Adrenal gland (tissue), 12 donors: ENCODE data around the gene CIB4. TPM values are rescaled to one million over a fixed set of nuclear protein-coding genes. Genes with fewer than 3 reads are reported as not detected.
A peak's percentile ranks its signal among the peaks of the same experiment; 100 is the strongest.

Experiments
- DNase-seq, 7 donors: peaks; one replicate each; pipeline ENCODE4 v3.0.0-alpha.2; 2019 to 2020
- H3K27ac ChIP-seq, 5 donors: fragments of 200-600 bp; sonication (generic) in 4 of 5; 1 replicate in 3 of 5; 2 replicates in 2 of 5; pipeline versions ENCODE4 v1.5.1 to v1.8.0; 2016 to 2020; ENCODE audit warnings: mild to moderate bottlenecking in 1 of 5
- H3K27me3 ChIP-seq: fragments of 200-600 bp; 2 replicates; pipeline ENCODE4 v1.8.0; 2021
- H3K36me3 ChIP-seq, 2 donors: fragments of 200-600 bp; replicated peaks in 1 of 2; 1 replicate in 1 of 2; 2 replicates in 1 of 2; pipeline versions ENCODE4 v1.5.1 to v1.8.0; 2018 to 2022
- H3K4me1 ChIP-seq, 2 donors: fragments of 200-600 bp; replicated peaks in 1 of 2; 1 replicate in 1 of 2; 2 replicates in 1 of 2; pipeline versions ENCODE4 v1.5.1 to v1.8.0; 2018 to 2021
- H3K4me3 ChIP-seq, 4 donors: fragments of 200-600 bp; sonication (generic) in 3 of 4; one replicate each; pipeline ENCODE4 v1.5.1; 2016 to 2018
- H3K9me3 ChIP-seq, 3 donors: fragments of 200-600 bp; sonication (generic) in 1 of 3; replicated peaks in 1 of 3; 1 replicate in 2 of 3; 2 replicates in 1 of 3; pipeline versions ENCODE4 v1.5.1 to v1.8.0; 2016 to 2021
- POLR2A ChIP-seq, 2 donors: fragments of 450-650 bp; IDR thresholded peaks; one replicate each; pipeline ENCODE4 v1.6.1; 2017; ENCODE audit warnings: antibody characterized with exemption in 2 of 2, mild to moderate bottlenecking in 2 of 2, moderate library complexity in 1 of 2
- WGBS, 4 donors: extraction: QIAGEN DNeasy Blood & Tissue Kit in 2 of 4; methylation state at CpG; one replicate each; pipeline versions ENCODE4 v1.1.5 to v1.1.7; 2013 to 2017; 5-methylcytosine and 5-hydroxymethylcytosine counted together
- intact Hi-C, 2 donors: fragments of 100-400 bp; cut with DNase I; formaldehyde crosslinking; loops; one replicate each; pipeline versions ENCODE4 v1.14.1 to v1.15.0; 2022 to 2023
- polyA plus RNA-seq, 3 donors: library from polyadenylated mRNA; stranded (reverse); fragments of 200-250 nt in 2 of 3; fragments of 350-450 nt in 1 of 3; fragmentation: Illumina TruSeq in 1 of 3; extraction: RNeasy Lipid Tissue Mini Kit (QIAGEN cat#74804) in 1 of 3; gene quantifications; one replicate each; pipeline ENCODE4 v1.2.3, GENCODE V29; 2013 to 2014
- total RNA-seq, 9 donors: library from RNA; depleted of rRNA in 4 of 9; stranded (reverse); fragments of >200 nt in 4 of 9; fragments of 120-200 nt in 1 of 9; fragmentation: NEBNext Ultra II Directional in 1 of 9; extraction: Animal tissue kit (Norgen Biotek cat#: 25700) in 1 of 9; gene quantifications; one replicate each; pipeline versions ENCODE4 v1.1.0 to v1.2.4, GENCODE V29; 2013 to 2023
- TF ChIP-seq, protein P1 (sequence below), 6 experiments: fragments of 450-650 bp in 4 of 6; fragments of 200-600 bp in 2 of 6; sonication (generic) in 1 of 6; IDR thresholded peaks; 1 replicate in 5 of 6; 2 replicates in 1 of 6; pipeline versions ENCODE4 v1.5.1 to v1.8.0; 2016 to 2021; ENCODE audit warnings: antibody characterized with exemption in 6 of 6, mild to moderate bottlenecking in 2 of 6, moderate library complexity in 1 of 6
- donor health status: healthy with polysubstance abuse.
- donor health status: Bipolar disorder and iron deficiency.
- donor health status: DM: yes; HTN: yes; CAD: no.
- donor health status: DM: no; HTN: no; CAD: no.
- donor health status: DM: no; HTN: no; CAD: no.
- donor health status: DM: yes; HTN: yes; CAD: no.

The CIB4 gene
- total and polyA plus RNA-seq, 12 donors, result 2.2 to 10.1 (median 3.5) TPM; not detected in 2

DNA sequence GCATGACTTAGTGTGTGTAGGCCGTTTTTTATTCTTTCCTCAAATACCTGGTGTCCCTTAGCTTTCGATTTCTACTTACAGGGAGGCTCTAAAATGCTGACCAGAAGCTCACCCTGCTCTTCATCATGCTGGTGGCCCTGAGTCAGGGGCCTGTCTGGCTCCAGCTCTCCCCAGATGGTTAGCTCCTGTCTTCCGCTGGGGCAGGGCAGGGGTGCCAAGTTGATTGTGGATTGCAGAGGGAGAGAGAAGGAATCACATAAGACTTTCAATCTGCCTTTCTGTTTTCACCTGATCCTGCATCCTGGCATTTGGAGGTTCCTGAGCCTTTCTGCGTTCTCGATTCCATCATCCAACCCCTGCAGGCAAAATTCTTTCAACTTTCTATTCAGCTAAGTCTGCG, 4.2 kb downstream of the CIB4 start:
- no peaks in the 10 kb centered on the region for H3K27me3 ChIP-seq
- DNase-seq, result peak in 1 of 7 donors; percentile 14
- no peaks in the 10 kb centered on the region for H3K36me3 ChIP-seq
- H3K27ac ChIP-seq, result peak overlapping the region in 1 of 5 donors; percentile 30
- peaks cover 10 to 25% of the 10 kb centered on the region in 2 donors for H3K4me1 ChIP-seq
- WGBS, 4 donors, result 87 to 93% (median 92%) methylated on average over 6 of the region's 6 CpGs
- no peak overlapping the region for H3K4me3 ChIP-seq
- H3K9me3 ChIP-seq, result no peaks in the 10 kb centered on the region
- intact Hi-C loops, result no loop called here
- no peak for TF ChIP-seq POLR2A (IDR thresholded peaks at IDR 0.05)
- TF ChIP-seq, protein P1, sequence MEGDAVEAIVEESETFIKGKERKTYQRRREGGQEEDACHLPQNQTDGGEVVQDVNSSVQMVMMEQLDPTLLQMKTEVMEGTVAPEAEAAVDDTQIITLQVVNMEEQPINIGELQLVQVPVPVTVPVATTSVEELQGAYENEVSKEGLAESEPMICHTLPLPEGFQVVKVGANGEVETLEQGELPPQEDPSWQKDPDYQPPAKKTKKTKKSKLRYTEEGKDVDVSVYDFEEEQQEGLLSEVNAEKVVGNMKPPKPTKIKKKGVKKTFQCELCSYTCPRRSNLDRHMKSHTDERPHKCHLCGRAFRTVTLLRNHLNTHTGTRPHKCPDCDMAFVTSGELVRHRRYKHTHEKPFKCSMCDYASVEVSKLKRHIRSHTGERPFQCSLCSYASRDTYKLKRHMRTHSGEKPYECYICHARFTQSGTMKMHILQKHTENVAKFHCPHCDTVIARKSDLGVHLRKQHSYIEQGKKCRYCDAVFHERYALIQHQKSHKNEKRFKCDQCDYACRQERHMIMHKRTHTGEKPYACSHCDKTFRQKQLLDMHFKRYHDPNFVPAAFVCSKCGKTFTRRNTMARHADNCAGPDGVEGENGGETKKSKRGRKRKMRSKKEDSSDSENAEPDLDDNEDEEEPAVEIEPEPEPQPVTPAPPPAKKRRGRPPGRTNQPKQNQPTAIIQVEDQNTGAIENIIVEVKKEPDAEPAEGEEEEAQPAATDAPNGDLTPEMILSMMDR (IDR thresholded peaks at IDR 0.05), result no peak

DNA sequence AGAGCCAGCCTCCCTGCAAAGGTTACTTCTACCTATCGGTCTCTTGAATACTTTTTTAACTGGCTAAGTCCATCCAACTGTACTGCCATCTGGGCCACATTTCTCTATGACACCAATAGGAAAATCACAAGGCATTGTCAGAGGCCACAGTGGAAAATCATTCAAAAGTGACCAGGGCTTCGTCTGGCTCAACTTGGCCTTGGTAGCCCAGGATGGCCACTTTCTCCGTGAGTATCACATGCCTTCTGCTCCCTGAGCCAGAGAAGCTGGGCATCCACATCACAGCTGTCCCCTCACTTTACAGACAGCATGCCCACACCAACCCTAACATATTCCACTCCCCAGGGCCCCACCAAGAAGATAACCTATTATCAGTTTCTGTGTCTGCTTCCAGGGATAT, 5.8 kb downstream of the CIB4 start:
- peak in 4 of 7 donors; percentile 35 to 63 (median 54) for DNase-seq
- 64 to 80% (median 71%) methylated on average over 3 of the region's 3 CpGs for WGBS, 4 donors
- H3K27me3 ChIP-seq, result no peaks in the 10 kb centered on the region
- no peaks in the 10 kb centered on the region for H3K36me3 ChIP-seq
- H3K4me3 ChIP-seq, result no peak overlapping the region
- TF ChIP-seq, protein P1 (IDR thresholded peaks at IDR 0.05), result no peak
- no peak for TF ChIP-seq POLR2A (IDR thresholded peaks at IDR 0.05)
- intact Hi-C loops, result no loop called here
- peaks cover 6 to 16% of the 10 kb centered on the region in 2 donors for H3K4me1 ChIP-seq
- peak overlapping the region in 2 of 5 donors; percentile 12 to 30 for H3K27ac ChIP-seq
- H3K9me3 ChIP-seq, result no peaks in the 10 kb centered on the region

- Histone ChIP-seq H3K9me3 (no peaks in the 10 kb centered on the region), H3K4me3 (no peak overlapping the region), H3K36me3 (no peaks in the 10 kb centered on the region), H3K4me1 (peaks cover 0 to 12% of the 10 kb centered on the region in 2 donors), H3K27ac (peak overlapping the region in 2 of 5 donors; percentile 12 to 30), H3K27me3 (no peaks in the 10 kb centered on the region)
- DNase-seq, result no peak
- intact Hi-C loops, result no loop called here
- WGBS, 4 donors, result 93 to 94% (median 93%) methylated on average over 4 to 11 of the region's 11 CpGs
- TF ChIP-seq, protein P1 (IDR thresholded peaks at IDR 0.05), result no peak
- no peak for TF ChIP-seq POLR2A (IDR thresholded peaks at IDR 0.05)
Measured at GRCh38 chr2:26634636-26635230, 6.4 kb downstream of the CIB4 start.

GRCh38 chr2:26633993-26634595, 7.1 kb downstream of the CIB4 start:
- peaks cover 0 to 12% of the 10 kb centered on the region in 2 donors for H3K4me1 ChIP-seq
- no peak overlapping the region for H3K4me3 ChIP-seq
- H3K27me3 ChIP-seq, result no peaks in the 10 kb centered on the region
- WGBS, 4 donors, result 80 to 86% (median 83%) methylated on average over 7 of the region's 7 CpGs
- DNase-seq, result no peak
- no peaks in the 10 kb centered on the region for H3K9me3 ChIP-seq
- H3K36me3 ChIP-seq, result no peaks in the 10 kb centered on the region
- no peak for TF ChIP-seq POLR2A (IDR thresholded peaks at IDR 0.05)
- TF ChIP-seq, protein P1 (IDR thresholded peaks at IDR 0.05), result no peak
- no peak overlapping the region for H3K27ac ChIP-seq
- intact Hi-C loops, result no loop called here
